K562 (cell line): ENCODE data around the gene KIAA0513. TPM values are rescaled to one million over a fixed set of nuclear protein-coding genes. Genes with fewer than 3 reads are reported as not detected.

Experiments
- CTBP1 ChIP-seq: fragments of 450-650 bp; IDR thresholded peaks from 2 replicates; pipeline ENCODE4 v1.6.1; 2016; ENCODE audit warnings: borderline replicate concordance
- ELF4 ChIP-seq: fragments of 450-650 bp; formaldehyde crosslinking; IDR thresholded peaks from 2 replicates; pipeline ENCODE4 v1.4.0; 2022; ENCODE audit warnings: missing genetic modification characterization
- FOSL1 ChIP-seq: fragments of 200-800 bp; sonication (Bioruptor generic); conservative IDR thresholded peaks from 2 replicates; pipeline ENCODE4 v1.6.1; 2016; ENCODE audit warnings: missing genetic modification characterization, missing compliant biosample characterization
- FOXK1 ChIP-seq: sonication (generic); formaldehyde crosslinking; IDR thresholded peaks from 2 replicates; pipeline ENCODE4 v1.8.0; 2022; ENCODE audit warnings: missing genetic modification reagents, mild to moderate bottlenecking, borderline replicate concordance
- FOXP1 ChIP-seq: sonication (generic); formaldehyde crosslinking; IDR thresholded peaks from 2 replicates; pipeline ENCODE4 v1.8.0; 2022; ENCODE audit warnings: mild to moderate bottlenecking, missing genetic modification reagents
- NFATC3 ChIP-seq: fragments of 450-650 bp; IDR thresholded peaks from 2 replicates; pipeline ENCODE4 v1.6.1; 2017; ENCODE audit warnings: mild to moderate bottlenecking
- TCF7L2 ChIP-seq: fragments of 150-350 bp; IDR thresholded peaks from 2 replicates; pipeline ENCODE4 v1.6.1; 2016; ENCODE audit warnings: low read depth, mild to moderate bottlenecking, low read length, moderate library complexity
- ZNF133 ChIP-seq: fragments of 250-450 bp; sonication (Bioruptor Pico); IDR thresholded peaks from 2 replicates; pipeline ENCODE4 v1.4.0; 2020; ENCODE audit warnings: mild to moderate bottlenecking
- ZNF197 ChIP-seq: fragments of 200-800 bp; sonication (Bioruptor generic); IDR thresholded peaks from 2 replicates; pipeline ENCODE4 v1.6.1; 2016; ENCODE audit warnings: low read depth, missing genetic modification characterization, missing compliant biosample characterization
- ZNF224 ChIP-seq: sonication (generic); formaldehyde crosslinking; IDR thresholded peaks from 2 replicates; pipeline ENCODE4 v1.8.0; 2022; ENCODE audit warnings: mild to moderate bottlenecking, missing genetic modification reagents
- polyA plus RNA-seq, 8 experiments: library from polyadenylated mRNA; depleted of rRNA in 4 of 8; stranded (reverse) in 5 of 8; unstranded in 3 of 8; fragments of >200 nt; fragmentation: Nextera tagmentation in 2 of 8; fragmentation: Illumina TruSeq in 1 of 8; extraction: Ambion mirVana in 2 of 8; extraction: Trizol in 1 of 8; gene quantifications; 2 replicates each; pipeline versions ENCODE4 v1.2.1 to v1.2.3, GENCODE V29; 2011 to 2014; ENCODE audit warnings: inconsistent platforms in 1 of 8, missing spikeins in 1 of 8
- total RNA-seq, 7 experiments: library from RNA; depleted of rRNA in 6 of 7; stranded (reverse); fragments of >200 nt in 6 of 7; fragmentation: Illumina TruSeq in 2 of 7; extraction: Trizol in 2 of 7; gene quantifications; 2 replicates each; pipeline versions ENCODE4 v1.2.1 to v1.2.3, GENCODE V29; 2011 to 2021; ENCODE audit warnings: low replicate concordance in 1 of 7
- TF ChIP-seq, protein P1 (sequence below): sonication (generic); formaldehyde crosslinking; IDR thresholded peaks from 2 replicates; pipeline ENCODE4 v1.8.1; 2023; ENCODE audit warnings: mild to moderate bottlenecking, missing genetic modification reagents, moderate library complexity
- TF ChIP-seq, protein P2 (sequence below), 2 experiments: IDR thresholded peaks in 1 of 2; conservative IDR thresholded peaks in 1 of 2; 2 replicates each; pipeline ENCODE4 v1.6.1; 2016; ENCODE audit warnings: low read depth in 2 of 2, mild to moderate bottlenecking in 1 of 2, missing compliant biosample characterization in 1 of 2, missing genetic modification characterization in 1 of 2, moderate library complexity in 1 of 2
- TF ChIP-seq, protein P3 (sequence below): fragments of 450-650 bp; IDR thresholded peaks from 2 replicates; pipeline ENCODE4 v1.6.1; 2017; ENCODE audit warnings: antibody characterized with exemption, mild to moderate bottlenecking
- TF ChIP-seq, protein P4 (sequence below): fragments of 250-450 bp; sonication (Bioruptor Pico); IDR thresholded peaks from 2 replicates; pipeline ENCODE4 v1.8.0; 2022; ENCODE audit warnings: inconsistent platforms, mild to moderate bottlenecking, moderate library complexity, borderline replicate concordance
- TF ChIP-seq, protein P5 (sequence below): fragments of 450-650 bp; IDR thresholded peaks from 2 replicates; pipeline ENCODE4 v1.6.1; 2016; ENCODE audit warnings: borderline replicate concordance

The KIAA0513 gene
- total and polyA plus RNA-seq, 9 of the 15 experiments (the other 6 are each of a cell fraction or from before 2014, with no cell fraction given), result 0.18 to 13.7 (median 10.2) TPM

DNA sequence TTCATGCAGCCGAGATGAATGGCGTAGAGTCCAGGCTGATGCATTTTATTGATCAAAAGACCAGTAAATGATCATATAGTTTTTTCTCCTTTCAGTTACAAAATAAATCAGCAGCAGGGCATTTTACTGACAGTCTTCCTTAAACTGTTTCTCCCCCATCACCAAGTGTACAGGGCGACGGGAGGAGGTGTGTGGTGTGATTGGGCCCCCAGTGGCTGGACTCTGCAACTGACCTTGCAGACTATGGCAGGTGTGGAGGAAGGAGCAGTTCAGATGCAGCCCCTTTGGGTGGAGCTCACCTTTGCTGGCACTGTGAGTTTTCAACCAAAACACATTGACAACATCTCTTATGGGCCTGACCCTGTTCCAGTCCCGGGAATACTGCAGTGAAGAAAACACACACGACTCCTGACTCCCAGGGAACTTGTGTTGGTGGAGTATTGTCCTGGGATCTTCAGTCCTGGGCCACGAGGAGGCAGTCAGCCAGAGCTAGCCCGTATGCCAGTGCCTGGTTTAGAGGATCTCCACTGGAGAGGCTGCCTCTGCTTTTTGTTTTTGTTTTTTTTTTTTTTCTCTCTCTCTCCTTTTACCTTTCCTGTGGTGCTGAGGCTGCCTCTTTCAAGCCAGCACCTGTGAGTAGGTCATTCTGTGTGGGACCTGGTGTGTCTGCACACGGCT, 29.8 kb downstream of the KIAA0513 start (continued):
- TF ChIP-seq, protein P1, sequence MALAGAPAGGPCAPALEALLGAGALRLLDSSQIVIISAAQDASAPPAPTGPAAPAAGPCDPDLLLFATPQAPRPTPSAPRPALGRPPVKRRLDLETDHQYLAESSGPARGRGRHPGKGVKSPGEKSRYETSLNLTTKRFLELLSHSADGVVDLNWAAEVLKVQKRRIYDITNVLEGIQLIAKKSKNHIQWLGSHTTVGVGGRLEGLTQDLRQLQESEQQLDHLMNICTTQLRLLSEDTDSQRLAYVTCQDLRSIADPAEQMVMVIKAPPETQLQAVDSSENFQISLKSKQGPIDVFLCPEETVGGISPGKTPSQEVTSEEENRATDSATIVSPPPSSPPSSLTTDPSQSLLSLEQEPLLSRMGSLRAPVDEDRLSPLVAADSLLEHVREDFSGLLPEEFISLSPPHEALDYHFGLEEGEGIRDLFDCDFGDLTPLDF, result no peak
- no peak for TF ChIP-seq TCF7L2
- TF ChIP-seq ZNF133 (CRISPR knock-in tag), result no peak
- TF ChIP-seq ELF4 (CRISPR knock-in tag), result no peak
- TF ChIP-seq FOSL1 (tag), result no peak
- TF ChIP-seq, protein P2, sequence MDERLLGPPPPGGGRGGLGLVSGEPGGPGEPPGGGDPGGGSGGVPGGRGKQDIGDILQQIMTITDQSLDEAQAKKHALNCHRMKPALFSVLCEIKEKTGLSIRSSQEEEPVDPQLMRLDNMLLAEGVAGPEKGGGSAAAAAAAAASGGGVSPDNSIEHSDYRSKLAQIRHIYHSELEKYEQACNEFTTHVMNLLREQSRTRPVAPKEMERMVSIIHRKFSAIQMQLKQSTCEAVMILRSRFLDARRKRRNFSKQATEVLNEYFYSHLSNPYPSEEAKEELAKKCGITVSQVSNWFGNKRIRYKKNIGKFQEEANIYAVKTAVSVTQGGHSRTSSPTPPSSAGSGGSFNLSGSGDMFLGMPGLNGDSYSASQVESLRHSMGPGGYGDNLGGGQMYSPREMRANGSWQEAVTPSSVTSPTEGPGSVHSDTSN (CRISPR knock-in tag; IDR thresholded peaks at IDR 0.05; ENCODE audit: low read depth), result no peak
- TF ChIP-seq, protein P2 (tag; conservative IDR thresholded peaks at IDR 0.05; ENCODE audit: low read depth), result peak; percentile 57; the same call in 1 of the 2 replicates
- no peak for TF ChIP-seq FOXK1 (CRISPR knock-in tag)
- TF ChIP-seq CTBP1, result peak; percentile 19; the same call in 1 of the 2 replicates
- no peak for TF ChIP-seq ZNF197
- TF ChIP-seq NFATC3, result no peak; the same call in 1 of the 2 replicates
- TF ChIP-seq, protein P3, sequence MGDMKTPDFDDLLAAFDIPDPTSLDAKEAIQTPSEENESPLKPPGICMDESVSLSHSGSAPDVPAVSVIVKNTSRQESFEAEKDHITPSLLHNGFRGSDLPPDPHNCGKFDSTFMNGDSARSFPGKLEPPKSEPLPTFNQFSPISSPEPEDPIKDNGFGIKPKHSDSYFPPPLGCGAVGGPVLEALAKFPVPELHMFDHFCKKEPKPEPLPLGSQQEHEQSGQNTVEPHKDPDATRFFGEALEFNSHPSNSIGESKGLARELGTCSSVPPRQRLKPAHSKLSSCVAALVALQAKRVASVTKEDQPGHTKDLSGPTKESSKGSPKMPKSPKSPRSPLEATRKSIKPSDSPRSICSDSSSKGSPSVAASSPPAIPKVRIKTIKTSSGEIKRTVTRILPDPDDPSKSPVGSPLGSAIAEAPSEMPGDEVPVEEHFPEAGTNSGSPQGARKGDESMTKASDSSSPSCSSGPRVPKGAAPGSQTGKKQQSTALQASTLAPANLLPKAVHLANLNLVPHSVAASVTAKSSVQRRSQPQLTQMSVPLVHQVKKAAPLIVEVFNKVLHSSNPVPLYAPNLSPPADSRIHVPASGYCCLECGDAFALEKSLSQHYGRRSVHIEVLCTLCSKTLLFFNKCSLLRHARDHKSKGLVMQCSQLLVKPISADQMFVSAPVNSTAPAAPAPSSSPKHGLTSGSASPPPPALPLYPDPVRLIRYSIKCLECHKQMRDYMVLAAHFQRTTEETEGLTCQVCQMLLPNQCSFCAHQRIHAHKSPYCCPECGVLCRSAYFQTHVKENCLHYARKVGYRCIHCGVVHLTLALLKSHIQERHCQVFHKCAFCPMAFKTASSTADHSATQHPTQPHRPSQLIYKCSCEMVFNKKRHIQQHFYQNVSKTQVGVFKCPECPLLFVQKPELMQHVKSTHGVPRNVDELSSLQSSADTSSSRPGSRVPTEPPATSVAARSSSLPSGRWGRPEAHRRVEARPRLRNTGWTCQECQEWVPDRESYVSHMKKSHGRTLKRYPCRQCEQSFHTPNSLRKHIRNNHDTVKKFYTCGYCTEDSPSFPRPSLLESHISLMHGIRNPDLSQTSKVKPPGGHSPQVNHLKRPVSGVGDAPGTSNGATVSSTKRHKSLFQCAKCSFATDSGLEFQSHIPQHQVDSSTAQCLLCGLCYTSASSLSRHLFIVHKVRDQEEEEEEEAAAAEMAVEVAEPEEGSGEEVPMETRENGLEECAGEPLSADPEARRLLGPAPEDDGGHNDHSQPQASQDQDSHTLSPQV, result no peak
- TF ChIP-seq, protein P4, sequence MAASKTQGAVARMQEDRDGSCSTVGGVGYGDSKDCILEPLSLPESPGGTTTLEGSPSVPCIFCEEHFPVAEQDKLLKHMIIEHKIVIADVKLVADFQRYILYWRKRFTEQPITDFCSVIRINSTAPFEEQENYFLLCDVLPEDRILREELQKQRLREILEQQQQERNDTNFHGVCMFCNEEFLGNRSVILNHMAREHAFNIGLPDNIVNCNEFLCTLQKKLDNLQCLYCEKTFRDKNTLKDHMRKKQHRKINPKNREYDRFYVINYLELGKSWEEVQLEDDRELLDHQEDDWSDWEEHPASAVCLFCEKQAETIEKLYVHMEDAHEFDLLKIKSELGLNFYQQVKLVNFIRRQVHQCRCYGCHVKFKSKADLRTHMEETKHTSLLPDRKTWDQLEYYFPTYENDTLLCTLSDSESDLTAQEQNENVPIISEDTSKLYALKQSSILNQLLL (CRISPR knock-in tag), result no peak
- TF ChIP-seq ZNF224 (CRISPR knock-in tag), result no peak
- no peak for TF ChIP-seq FOXP1 (CRISPR knock-in tag)
- TF ChIP-seq, protein P5, sequence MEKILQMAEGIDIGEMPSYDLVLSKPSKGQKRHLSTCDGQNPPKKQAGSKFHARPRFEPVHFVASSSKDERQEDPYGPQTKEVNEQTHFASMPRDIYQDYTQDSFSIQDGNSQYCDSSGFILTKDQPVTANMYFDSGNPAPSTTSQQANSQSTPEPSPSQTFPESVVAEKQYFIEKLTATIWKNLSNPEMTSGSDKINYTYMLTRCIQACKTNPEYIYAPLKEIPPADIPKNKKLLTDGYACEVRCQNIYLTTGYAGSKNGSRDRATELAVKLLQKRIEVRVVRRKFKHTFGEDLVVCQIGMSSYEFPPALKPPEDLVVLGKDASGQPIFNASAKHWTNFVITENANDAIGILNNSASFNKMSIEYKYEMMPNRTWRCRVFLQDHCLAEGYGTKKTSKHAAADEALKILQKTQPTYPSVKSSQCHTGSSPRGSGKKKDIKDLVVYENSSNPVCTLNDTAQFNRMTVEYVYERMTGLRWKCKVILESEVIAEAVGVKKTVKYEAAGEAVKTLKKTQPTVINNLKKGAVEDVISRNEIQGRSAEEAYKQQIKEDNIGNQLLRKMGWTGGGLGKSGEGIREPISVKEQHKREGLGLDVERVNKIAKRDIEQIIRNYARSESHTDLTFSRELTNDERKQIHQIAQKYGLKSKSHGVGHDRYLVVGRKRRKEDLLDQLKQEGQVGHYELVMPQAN, result no peak
